Ascending aorta (tissue), 2 donors: ENCODE data around the gene ZBTB39. TPM values are rescaled to one million over a fixed set of nuclear protein-coding genes. Genes with fewer than 3 reads are reported as not detected.

Experiments
- DNase-seq, 2 donors: peaks; one replicate each; pipeline ENCODE4 v3.0.0-alpha.2; 2019; ENCODE audit warnings: low spot score in 2 of 2
- H3K27ac ChIP-seq, 2 donors: fragments of 200-600 bp; sonication (generic); one replicate each; pipeline ENCODE4 v1.5.1; 2016 to 2017; ENCODE audit warnings: mild to moderate bottlenecking in 1 of 2
- H3K27me3 ChIP-seq: fragments of 200-600 bp; sonication (generic); one replicate; pipeline ENCODE4 v1.5.1; 2017
- H3K36me3 ChIP-seq, 2 donors: fragments of 200-600 bp; sonication (generic); one replicate each; pipeline ENCODE4 v1.5.1; 2016
- H3K4me1 ChIP-seq, 2 donors: fragments of 200-600 bp; sonication (generic); one replicate each; pipeline ENCODE4 v1.5.1; 2016 to 2017; ENCODE audit warnings: mild to moderate bottlenecking in 1 of 2
- H3K4me3 ChIP-seq, 2 donors: fragments of 200-600 bp; sonication (generic); one replicate each; pipeline ENCODE4 v1.5.1; 2016 to 2017; ENCODE audit warnings: mild to moderate bottlenecking in 1 of 2
- H3K9me3 ChIP-seq, 2 donors: fragments of 200-600 bp; sonication (generic); one replicate each; pipeline ENCODE4 v1.5.1; 2016
- intact Hi-C: fragments of 100-400 bp; cut with DNase I; formaldehyde crosslinking; loops from one replicate; pipeline ENCODE4 v1.15.1; 2023
- total RNA-seq: library from RNA; depleted of rRNA; stranded (reverse); fragments of >200 nt; gene quantifications from one replicate; pipeline ENCODE4 v1.1.0, GENCODE V29; 2016
- TF ChIP-seq, protein P1 (sequence below), 3 experiments: fragments of 200-600 bp in 2 of 3; fragments of 450-650 bp in 1 of 3; sonication (generic) in 2 of 3; IDR thresholded peaks; one replicate each; pipeline ENCODE4 v1.5.1; 2016 to 2019; ENCODE audit warnings: antibody characterized with exemption in 3 of 3, mild to moderate bottlenecking in 1 of 3, moderate library complexity in 1 of 3

The ZBTB39 gene
- total RNA-seq, 1 donor from 2014 or later, result 5.9 TPM

DNA sequence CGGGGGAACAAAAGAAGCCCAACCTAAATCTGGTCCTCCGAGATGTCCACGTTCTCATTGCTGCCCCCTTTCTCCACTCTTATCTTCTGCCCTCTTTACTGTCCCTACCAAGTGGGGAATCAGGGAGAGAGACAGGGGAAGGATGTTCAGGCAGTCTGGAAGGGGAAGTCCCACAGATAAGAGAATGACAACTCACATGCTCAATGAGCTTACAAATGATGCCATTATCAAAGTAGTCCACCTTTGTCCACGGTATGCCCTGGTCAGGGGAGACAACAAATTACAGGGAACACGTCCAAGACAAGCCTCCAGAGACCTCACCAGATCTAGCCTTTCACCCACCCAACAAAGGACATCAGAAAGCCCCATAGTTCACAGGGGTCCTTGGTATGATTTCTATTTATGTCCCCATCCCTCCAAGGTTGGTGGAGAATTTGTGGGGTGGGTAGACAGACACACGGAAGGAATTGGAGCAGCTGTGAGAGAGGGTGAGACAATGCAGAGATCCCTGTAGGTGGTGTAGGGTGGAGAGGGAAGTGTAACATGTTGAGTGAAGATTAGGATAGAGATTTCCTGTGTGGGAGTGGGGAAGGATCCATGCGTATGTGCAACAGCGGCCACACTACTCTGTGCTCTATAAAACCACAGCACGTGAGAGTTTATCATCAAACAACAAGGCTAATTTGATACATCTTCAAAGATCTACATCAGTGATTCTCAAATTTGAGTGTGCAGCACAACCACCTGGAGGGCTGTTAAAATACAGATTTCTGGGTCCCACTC, 32.9 kb upstream of the ZBTB39 start:
- H3K27ac ChIP-seq, result no peak overlapping the region
- no peaks in the 10 kb centered on the region for H3K36me3 ChIP-seq
- TF ChIP-seq, protein P1, sequence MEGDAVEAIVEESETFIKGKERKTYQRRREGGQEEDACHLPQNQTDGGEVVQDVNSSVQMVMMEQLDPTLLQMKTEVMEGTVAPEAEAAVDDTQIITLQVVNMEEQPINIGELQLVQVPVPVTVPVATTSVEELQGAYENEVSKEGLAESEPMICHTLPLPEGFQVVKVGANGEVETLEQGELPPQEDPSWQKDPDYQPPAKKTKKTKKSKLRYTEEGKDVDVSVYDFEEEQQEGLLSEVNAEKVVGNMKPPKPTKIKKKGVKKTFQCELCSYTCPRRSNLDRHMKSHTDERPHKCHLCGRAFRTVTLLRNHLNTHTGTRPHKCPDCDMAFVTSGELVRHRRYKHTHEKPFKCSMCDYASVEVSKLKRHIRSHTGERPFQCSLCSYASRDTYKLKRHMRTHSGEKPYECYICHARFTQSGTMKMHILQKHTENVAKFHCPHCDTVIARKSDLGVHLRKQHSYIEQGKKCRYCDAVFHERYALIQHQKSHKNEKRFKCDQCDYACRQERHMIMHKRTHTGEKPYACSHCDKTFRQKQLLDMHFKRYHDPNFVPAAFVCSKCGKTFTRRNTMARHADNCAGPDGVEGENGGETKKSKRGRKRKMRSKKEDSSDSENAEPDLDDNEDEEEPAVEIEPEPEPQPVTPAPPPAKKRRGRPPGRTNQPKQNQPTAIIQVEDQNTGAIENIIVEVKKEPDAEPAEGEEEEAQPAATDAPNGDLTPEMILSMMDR (IDR thresholded peaks at IDR 0.05), result no peak
- H3K27me3 ChIP-seq, result no peaks in the 10 kb centered on the region
- intact Hi-C loops, result no loop called here
- no peak overlapping the region for H3K4me3 ChIP-seq
- H3K9me3 ChIP-seq, result no peaks in the 10 kb centered on the region
- H3K4me1 ChIP-seq, result no peaks in the 10 kb centered on the region
- no peak for DNase-seq

DNA sequence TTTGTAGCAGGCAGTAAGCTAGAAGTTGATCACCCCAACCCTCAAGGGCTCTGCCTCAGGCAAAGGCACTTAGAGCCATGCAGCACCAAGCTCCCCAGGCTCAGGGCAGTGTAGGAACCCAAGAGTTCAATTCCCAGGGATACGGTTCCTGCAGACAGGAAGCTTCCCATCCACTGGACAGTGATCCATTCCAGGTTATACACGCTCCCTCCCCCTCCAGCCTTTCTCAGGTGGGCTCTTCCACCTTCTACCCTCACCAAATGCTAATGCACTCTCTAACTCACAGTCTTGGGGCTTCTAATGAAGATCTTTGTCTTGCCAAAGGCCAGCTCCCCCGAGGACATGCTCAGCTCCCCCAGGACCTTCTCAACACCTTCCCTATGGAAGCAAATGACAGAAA, 30.9 kb upstream of the ZBTB39 start:
- H3K27ac ChIP-seq, result no peak overlapping the region
- no peak overlapping the region for H3K4me3 ChIP-seq
- no peak for DNase-seq
- TF ChIP-seq, protein P1 (IDR thresholded peaks at IDR 0.05), result no peak
- H3K9me3 ChIP-seq, result no peaks in the 10 kb centered on the region
- no peaks in the 10 kb centered on the region for H3K36me3 ChIP-seq
- intact Hi-C loops, result no loop called here
- no peaks in the 10 kb centered on the region for H3K27me3 ChIP-seq
- no peaks in the 10 kb centered on the region for H3K4me1 ChIP-seq

DNA sequence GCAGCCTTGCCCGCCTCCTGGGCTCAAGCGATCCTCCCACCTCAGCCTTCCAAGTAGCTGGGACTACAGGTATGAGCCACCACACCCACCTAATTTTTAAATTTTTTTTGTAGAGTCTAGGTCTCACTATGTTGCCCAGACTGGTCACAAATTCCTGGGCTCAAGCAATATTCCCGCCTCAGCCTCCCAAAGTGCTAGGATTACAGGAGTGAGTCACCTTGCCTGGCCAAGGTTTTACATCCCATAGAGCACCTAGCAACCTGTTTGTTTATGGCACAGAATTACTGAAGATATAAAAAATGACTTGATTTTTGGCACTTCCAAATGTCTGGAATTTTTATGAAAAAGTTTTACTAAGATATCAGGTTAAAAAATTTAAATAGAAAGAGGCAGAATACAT, 27.1 kb upstream of the ZBTB39 start:
- no peak overlapping the region for H3K27ac ChIP-seq
- H3K36me3 ChIP-seq, result no peaks in the 10 kb centered on the region
- no peak for DNase-seq
- H3K4me1 ChIP-seq, result no peaks in the 10 kb centered on the region
- H3K9me3 ChIP-seq, result no peaks in the 10 kb centered on the region
- intact Hi-C loops, result no loop called here
- no peak overlapping the region for H3K4me3 ChIP-seq
- no peaks in the 10 kb centered on the region for H3K27me3 ChIP-seq
- TF ChIP-seq, protein P1 (IDR thresholded peaks at IDR 0.05), result no peak

DNA sequence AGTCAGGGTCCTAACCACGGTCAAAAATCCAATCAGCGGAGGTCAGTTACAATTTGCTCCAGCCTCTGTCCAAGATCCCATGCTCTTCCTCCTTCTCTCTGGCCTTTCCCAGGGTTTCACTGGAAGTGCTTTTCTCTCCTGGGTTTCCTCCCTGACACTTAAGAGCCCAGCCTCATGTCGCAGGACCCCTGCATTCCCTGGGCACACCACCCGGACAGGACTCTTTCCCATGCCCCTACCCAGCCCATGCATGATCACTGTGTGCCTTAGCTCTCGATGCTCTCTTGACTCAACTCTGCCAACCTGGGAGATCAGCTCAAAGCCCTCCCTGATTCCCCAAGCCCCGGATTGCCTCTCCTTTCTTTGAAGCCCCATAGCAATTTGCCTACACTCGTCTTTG, 25.4 kb upstream of the ZBTB39 start:
- no peaks in the 10 kb centered on the region for H3K4me1 ChIP-seq
- intact Hi-C loops, result no loop called here
- DNase-seq, result no peak
- no peaks in the 10 kb centered on the region for H3K27me3 ChIP-seq
- no peak overlapping the region for H3K27ac ChIP-seq
- no peak overlapping the region for H3K4me3 ChIP-seq
- TF ChIP-seq, protein P1 (IDR thresholded peaks at IDR 0.05), result no peak
- no peaks in the 10 kb centered on the region for H3K9me3 ChIP-seq
- H3K36me3 ChIP-seq, result no peaks in the 10 kb centered on the region

DNA sequence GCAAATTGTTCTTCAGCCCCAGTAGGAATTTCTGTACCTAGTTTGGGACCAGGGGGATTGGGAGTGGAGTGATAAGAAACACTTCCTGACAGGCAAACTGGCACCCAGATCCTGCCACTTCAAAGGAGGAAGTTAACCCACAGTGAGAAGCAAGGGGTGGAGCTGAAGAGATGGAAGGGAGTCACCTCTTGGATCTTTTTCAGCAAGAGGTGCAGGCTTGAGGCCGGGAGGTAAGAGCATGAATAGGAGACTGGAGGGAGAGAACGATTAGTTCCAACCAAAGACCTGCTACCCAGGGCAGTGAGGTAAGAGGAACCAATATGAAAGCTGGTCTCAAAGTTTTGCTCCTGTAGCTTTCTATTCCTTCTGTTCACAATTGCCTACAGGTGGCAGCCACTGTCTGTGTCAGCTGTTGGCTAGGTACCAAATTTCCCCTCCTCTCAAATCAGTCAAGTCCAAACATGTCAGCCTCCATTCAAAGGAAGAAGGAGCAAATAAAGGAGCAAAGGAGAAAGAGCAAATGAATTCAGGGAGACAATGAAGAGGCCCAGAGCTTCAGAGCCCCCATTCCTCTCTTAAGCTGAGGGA, 24.9 kb upstream of the ZBTB39 start:
- intact Hi-C loops, result no loop called here
- Histone ChIP-seq H3K27ac (no peak overlapping the region), H3K27me3 (no peaks in the 10 kb centered on the region), H3K9me3 (no peaks in the 10 kb centered on the region), H3K4me3 (no peak overlapping the region), H3K36me3 (no peaks in the 10 kb centered on the region), H3K4me1 (no peaks in the 10 kb centered on the region)
- TF ChIP-seq, protein P1 (IDR thresholded peaks at IDR 0.05), result no peak
- DNase-seq, result no peak
